Fibroblast of the aortic adventitia (primary cell): ENCODE measurements around the gene ADARB2. TPM values are rescaled to one million over a fixed set of nuclear protein-coding genes. Genes with fewer than 3 reads are reported as not detected.

Source experiments
- DNase-seq: peaks from one replicate; pipeline ENCODE4 v3.0.0-alpha.2; 2010; ENCODE audit warnings: low read depth
- H3K4me3 ChIP-seq: 2 replicates; pipeline ENCODE4 v1.5.1; 2011; ENCODE audit warnings: low read depth, mild to moderate bottlenecking, control low read depth, low read length, moderate library complexity
- CTCF ChIP-seq: IDR thresholded peaks from 2 replicates; pipeline ENCODE4 v1.5.1; 2011; ENCODE audit warnings: mild to moderate bottlenecking, low read length, control low read depth, inconsistent platforms; ENCODE audit not compliant: insufficient read depth
- total RNA-seq: library from RNA; depleted of rRNA; stranded (reverse); fragments of >200 nt; gene quantifications from 2 replicates; pipeline ENCODE4 v1.2.3, GENCODE V29; 2012; ENCODE audit warnings: low replicate concordance

Gene ADARB2
- total RNA-seq, 1 donor = not detected

- DNase-seq = no peak
- H3K4me3 ChIP-seq = no peak overlapping the region
- TF ChIP-seq CTCF = no peak
These were observed 324.1 kb downstream of the ADARB2 start for GRCh38 chr10:1413256-1413655.

- TF ChIP-seq CTCF = no peak
- DNase-seq = no peak
- H3K4me3 ChIP-seq = no peak overlapping the region
These were observed 324.7 kb downstream of the ADARB2 start for GRCh38 chr10:1412531-1413189.

- H3K4me3 ChIP-seq = no peak overlapping the region
- no peak for TF ChIP-seq CTCF
- DNase-seq = no peak
These were observed 325.4 kb downstream of the ADARB2 start for GRCh38 chr10:1411956-1412355.

- no peak overlapping the region for H3K4me3 ChIP-seq
- no peak for DNase-seq
- TF ChIP-seq CTCF = no peak
These were observed 325.9 kb downstream of the ADARB2 start for GRCh38 chr10:1411451-1411850.

- no peak for TF ChIP-seq CTCF
- no peak for DNase-seq
- no peak overlapping the region for H3K4me3 ChIP-seq
These were observed 326.6 kb downstream of the ADARB2 start for GRCh38 chr10:1410469-1411395.

- no peak for TF ChIP-seq CTCF
- DNase-seq = no peak
- H3K4me3 ChIP-seq = no peak overlapping the region
These were observed 327.3 kb downstream of the ADARB2 start for GRCh38 chr10:1410032-1410431.
